H1 (cell line): ENCODE results near the gene ZBTB7B. TPM values are rescaled to one million over a fixed set of nuclear protein-coding genes. Genes with fewer than 3 reads are reported as not detected.

Experiments
- CTCF ChIA-PET: fragments of 300-600 bp; sonication (Branson Sonifier 250); formaldehyde crosslinking; loops from one replicate; lab custom pipeline; 2021; ENCODE audit not compliant: partially characterized antibody; lab: Charles Lee
- POLR2A ChIA-PET: fragments of 300-600 bp; sonication (Branson Sonifier 250); formaldehyde crosslinking; loops from one replicate; lab custom pipeline; 2021; ENCODE audit warnings: inconsistent platforms; ENCODE audit not compliant: partially characterized antibody; lab: Charles Lee
- DNase-seq, 2 experiments: peaks; one replicate each; pipeline versions ENCODE4 v3.0.0 to v3.0.0-alpha.2; 2010 to 2022; ENCODE audit warnings: low spot score in 2 of 2, low read depth in 1 of 2, mixed read lengths in 1 of 2
- FAIRE-seq: peaks from 2 replicates; lab custom pipeline; 2011; peaks lifted over from hg19 to GRCh38; lab: Jason Lieb, UNC
- H2AFZ ChIP-seq: 2 replicates; pipeline ENCODE4 v1.8.1; 2012; ENCODE audit warnings: low read length, inconsistent platforms
- H2AK5ac ChIP-seq: 2 replicates; pipeline ENCODE4 v1.6.1; 2013; ENCODE audit warnings: low read depth, low read length
- H2BK120ac ChIP-seq: replicated peaks from 2 replicates; pipeline ENCODE3; 2013; ENCODE audit warnings: low read depth, low read length, inconsistent platforms
- H2BK12ac ChIP-seq: 2 replicates; pipeline ENCODE4 v1.6.1; 2013; ENCODE audit warnings: low read depth, low read length
- H2BK15ac ChIP-seq: 2 replicates; pipeline ENCODE4 v1.6.1; 2013; ENCODE audit warnings: low read length
- H2BK20ac ChIP-seq: 2 replicates; pipeline ENCODE4 v1.6.1; 2013; ENCODE audit warnings: low read length
- H2BK5ac ChIP-seq: 2 replicates; pipeline ENCODE4 v1.6.1; 2013; ENCODE audit warnings: low read depth, low read length
- H3K14ac ChIP-seq: 2 replicates; pipeline ENCODE4 v1.6.1; 2013; ENCODE audit warnings: inconsistent platforms; ENCODE audit not compliant: insufficient read length
- H3K18ac ChIP-seq: 2 replicates; pipeline ENCODE4 v1.6.1; 2013; ENCODE audit warnings: low read length; ENCODE audit errors: extremely low read depth
- H3K23ac ChIP-seq: 2 replicates; pipeline ENCODE4 v1.6.1; 2013; ENCODE audit warnings: inconsistent platforms; ENCODE audit not compliant: insufficient read length
- H3K23me2 ChIP-seq: 2 replicates; pipeline ENCODE4 v1.6.1; 2013; ENCODE audit warnings: low read depth, low read length
- H3K27ac ChIP-seq: 2 replicates; pipeline ENCODE4 v1.6.1; 2011; ENCODE audit warnings: low read depth, low read length, inconsistent platforms
- H3K27me3 ChIP-seq, 4 experiments: replicated peaks in 1 of 4; 1 replicate in 1 of 4; 2 replicates in 3 of 4; pipeline versions ENCODE4 v1.6.1 to v1.8.1; 2011 to 2013; ENCODE audit warnings: low read length in 3 of 4, mild to moderate bottlenecking in 3 of 4, inconsistent platforms in 2 of 4, mixed read lengths in 2 of 4, moderate library complexity in 1 of 4; ENCODE audit not compliant: control insufficient read depth in 3 of 4, insufficient read depth in 3 of 4; ENCODE audit errors: extremely low read depth in 1 of 4
- H3K36me3 ChIP-seq, 4 experiments: 2 replicates each; pipeline versions ENCODE4 v1.6.1 to v1.8.1; 2011 to 2013; ENCODE audit warnings: mild to moderate bottlenecking in 4 of 4, low read length in 3 of 4, moderate library complexity in 2 of 4, control low read depth in 1 of 4, inconsistent platforms in 1 of 4; ENCODE audit not compliant: insufficient read depth in 4 of 4, control insufficient read depth in 2 of 4
- H3K4ac ChIP-seq: replicated peaks from 2 replicates; pipeline ENCODE3; 2013; ENCODE audit warnings: low read length, low read depth, mixed read lengths, inconsistent platforms; ENCODE audit not compliant: insufficient read length
- H3K4me1 ChIP-seq, 4 experiments: replicated peaks in 1 of 4; 1 replicate in 1 of 4; 2 replicates in 3 of 4; pipeline versions ENCODE4 v1.6.1 to v1.8.1; 2011 to 2013; ENCODE audit warnings: low read length in 3 of 4, inconsistent platforms in 2 of 4, mixed read lengths in 1 of 4; ENCODE audit not compliant: insufficient read depth in 4 of 4, control insufficient read depth in 3 of 4
- H3K4me2 ChIP-seq, 2 experiments: 2 replicates each; pipeline versions ENCODE4 v1.6.1 to v1.8.1; 2011 to 2013; ENCODE audit warnings: low read depth in 2 of 2, low read length in 2 of 2, control low read depth in 1 of 2, inconsistent platforms in 1 of 2, mild to moderate bottlenecking in 1 of 2; ENCODE audit not compliant: insufficient read depth in 1 of 2
- H3K4me3 ChIP-seq, 4 experiments: fragments of 200-600, 300-600 bp in 1 of 4; sonication (generic), shearing (Covaris generic), sonication (Bioruptor Twin) in 1 of 4; 2 replicates each; pipeline versions ENCODE4 v1.5.1 to v1.8.1; 2011 to 2016; ENCODE audit warnings: low read length in 4 of 4, low read depth in 3 of 4, control low read depth in 2 of 4, inconsistent platforms in 2 of 4, mild to moderate bottlenecking in 2 of 4, mixed read lengths in 1 of 4, moderate library complexity in 1 of 4; ENCODE audit not compliant: insufficient read depth in 2 of 4; ENCODE audit errors: extremely low read depth in 1 of 4
- H3K56ac ChIP-seq: replicated peaks from 2 replicates; pipeline ENCODE3; 2013; ENCODE audit warnings: low read depth, mild to moderate bottlenecking, mixed read lengths, low read length, inconsistent platforms; ENCODE audit not compliant: insufficient read length
- H3K79me1 ChIP-seq: 2 replicates; pipeline ENCODE4 v1.6.1; 2013; ENCODE audit warnings: low read depth, low read length, control low read depth
- H3K79me2 ChIP-seq, 2 experiments: 2 replicates each; pipeline versions ENCODE4 v1.6.1 to v1.8.1; 2012 to 2013; ENCODE audit warnings: low read length in 2 of 2, mild to moderate bottlenecking in 2 of 2, inconsistent platforms in 1 of 2; ENCODE audit not compliant: insufficient read depth in 2 of 2, control insufficient read depth in 1 of 2
- H3K9ac ChIP-seq, 4 experiments: replicated peaks in 1 of 4; 1 replicate in 1 of 4; 2 replicates in 3 of 4; pipeline versions ENCODE4 v1.6.1 to v1.8.1; 2011 to 2013; ENCODE audit warnings: low read depth in 3 of 4, low read length in 3 of 4, control low read depth in 2 of 4, mild to moderate bottlenecking in 2 of 4, moderate library complexity in 2 of 4, inconsistent platforms in 1 of 4; ENCODE audit errors: extremely low read depth in 1 of 4
- H3K9me3 ChIP-seq, 2 experiments: 2 replicates each; pipeline versions ENCODE4 v1.6.1 to v1.8.1; 2012 to 2013; ENCODE audit warnings: mild to moderate bottlenecking in 2 of 2, moderate library complexity in 2 of 2, control low read depth in 1 of 2, inconsistent platforms in 1 of 2, low read depth in 1 of 2, low read length in 1 of 2, mixed read lengths in 1 of 2; ENCODE audit not compliant: insufficient read depth in 2 of 2
- H4K20me1 ChIP-seq, 2 experiments: replicated peaks in 1 of 2; 2 replicates each; pipeline versions ENCODE3 to v1.8.1; 2011 to 2013; ENCODE audit warnings: inconsistent platforms in 2 of 2, low read length in 2 of 2, mild to moderate bottlenecking in 1 of 2; ENCODE audit not compliant: insufficient read depth in 2 of 2, control insufficient read depth in 1 of 2
- H4K5ac ChIP-seq: 2 replicates; pipeline ENCODE4 v1.6.1; 2013; ENCODE audit warnings: low read length, low read depth, mixed read lengths, inconsistent platforms; ENCODE audit not compliant: insufficient read length
- H4K8ac ChIP-seq: 2 replicates; pipeline ENCODE4 v1.8.0; 2013; ENCODE audit warnings: mild to moderate bottlenecking, moderate library complexity, low read length, inconsistent platforms; ENCODE audit not compliant: insufficient read depth; ENCODE audit errors: extremely low read depth
- H4K91ac ChIP-seq: replicated peaks from 2 replicates; pipeline ENCODE3; 2013; ENCODE audit warnings: low read length, mixed read lengths, inconsistent platforms; ENCODE audit not compliant: insufficient read length
- ATF3 ChIP-seq: IDR thresholded peaks from 2 replicates; pipeline ENCODE4 v1.6.1; 2011; ENCODE audit warnings: low read depth, mild to moderate bottlenecking, low read length; ENCODE audit not compliant: insufficient read depth
- CEBPB ChIP-seq: IDR thresholded peaks from 2 replicates; pipeline ENCODE4 v1.6.1; 2012; ENCODE audit warnings: low read depth, low read length
- CHD1 ChIP-seq: IDR thresholded peaks from 2 replicates; pipeline ENCODE4 v1.6.1; 2012; ENCODE audit warnings: low read depth, low read length, improper control_type of control experiment
- CTBP2 ChIP-seq: IDR thresholded peaks from 2 replicates; pipeline ENCODE4 v1.7.0; 2011; ENCODE audit warnings: borderline replicate concordance, mild to moderate bottlenecking, moderate library complexity, mixed read lengths, low read length; ENCODE audit not compliant: insufficient read depth, insufficient read length
- HDAC6 ChIP-seq: IDR thresholded peaks from one replicate; pipeline ENCODE4 v1.7.1; 2012; ENCODE audit warnings: low read depth, mild to moderate bottlenecking, inconsistent platforms, low read length, moderate library complexity
- NANOG ChIP-seq: IDR thresholded peaks from 2 replicates; pipeline ENCODE4 v1.6.1; 2011; ENCODE audit warnings: low read length, low read depth, mild to moderate bottlenecking, inconsistent platforms; ENCODE audit not compliant: insufficient read depth, poor library complexity, severe bottlenecking
- TAF7 ChIP-seq: optimal IDR thresholded peaks from 2 replicates; pipeline ENCODE3; 2011; ENCODE audit warnings: low read depth, mild to moderate bottlenecking, inconsistent platforms, low read length, moderate library complexity, borderline replicate concordance
- ZNF274 ChIP-seq: IDR thresholded peaks from 2 replicates; pipeline ENCODE4 v1.7.0; 2012; ENCODE audit warnings: low read length, borderline replicate concordance; ENCODE audit errors: extremely low read depth
- WGBS, 2 experiments: shearing (Covaris generic) in 1 of 2; methylation state at CpG; one replicate each; pipeline versions ENCODE4 v1.1.6 to v1.1.7; 2013 to 2015; ENCODE audit warnings: low lambda C conversion rate in 2 of 2, mixed read lengths in 2 of 2, inconsistent platforms in 1 of 2, low coverage in 1 of 2, missing lambda C conversion rate in 1 of 2; ENCODE audit not compliant: insufficient replicate concordance in 2 of 2, insufficient coverage in 1 of 2, insufficient read length in 1 of 2; ENCODE audit errors: extremely low coverage in 1 of 2, missing lambda C conversion rate in 1 of 2; 5-methylcytosine and 5-hydroxymethylcytosine counted together
- polyA plus RNA-seq, 7 experiments: library from polyadenylated mRNA; depleted of rRNA in 3 of 7; stranded (reverse) in 5 of 7; unstranded in 2 of 7; fragments of >200 nt in 5 of 7; fragments of 200-250 nt in 2 of 7; gene quantifications; 1 replicate in 5 of 7; 2 replicates in 1 of 7; 4 replicates in 1 of 7; pipeline versions ENCODE4 v1.2.1 to v1.2.3, GENCODE V29; 2011 to 2013; ENCODE audit warnings: missing spikeins in 2 of 7, mixed read lengths in 2 of 7
- total RNA-seq: library from RNA; stranded (reverse); fragmentation: NEBNext Ultra II Directional; extraction: Animal tissue kit (Norgen Biotek cat#: 25700); gene quantifications from 2 replicates; pipeline ENCODE4 v1.2.1, GENCODE V29; 2021
- TF ChIP-seq, protein P1 (sequence below), 3 experiments: IDR thresholded peaks; 1 replicate in 2 of 3; 2 replicates in 1 of 3; pipeline versions ENCODE4 v1.5.1 to v1.6.1; 2011; ENCODE audit warnings: low read length in 3 of 3, mild to moderate bottlenecking in 3 of 3, inconsistent platforms in 2 of 3, low read depth in 1 of 3, moderate library complexity in 1 of 3; ENCODE audit not compliant: insufficient read depth in 1 of 3; ENCODE audit errors: control extremely low read depth in 1 of 3

The ZBTB7B gene
- total and polyA plus RNA-seq, 2 of the 8 experiments (the other 6 are each of a cell fraction or from before 2014, with no cell fraction given) = 24.5 to 36.9 TPM

DNA sequence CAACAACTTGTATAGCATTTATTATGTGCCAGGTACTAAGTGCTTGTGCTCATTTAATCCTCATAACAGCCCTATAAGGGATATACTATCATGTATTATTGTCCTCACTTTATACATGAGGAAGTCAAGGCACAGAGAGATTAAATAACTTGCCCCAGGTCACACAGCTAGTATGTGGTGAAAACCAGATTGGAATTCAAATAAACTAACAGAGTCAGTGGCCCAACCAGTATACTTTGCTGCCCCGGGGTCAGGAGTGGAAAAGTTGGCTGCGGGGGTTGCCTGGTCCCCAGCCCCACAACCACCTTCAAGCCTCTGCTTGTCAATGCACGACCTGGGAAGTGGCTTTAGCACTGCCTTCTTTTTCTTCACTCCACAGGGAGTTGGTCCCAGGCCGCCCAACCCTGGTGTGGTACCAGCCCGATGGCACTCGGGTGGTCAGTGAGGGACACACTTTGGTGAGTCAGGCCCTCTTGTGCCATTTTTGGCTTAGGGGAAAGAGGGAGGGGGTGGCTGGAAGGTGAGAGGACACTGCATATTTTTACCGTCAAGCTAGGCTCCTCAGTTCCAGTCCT lies 51.0 kb downstream of the ZBTB7B start:
- 90% methylated on average over 7 of the region's 7 CpGs; no CpG with 5 or more reads in 1 of the 2 experiments for WGBS, 2 experiments
- no peak overlapping the region for H2BK12ac ChIP-seq
- no peak overlapping the region for H3K4me2 ChIP-seq
- no peak overlapping the region for H4K91ac ChIP-seq
- peaks cover 0 to 18% (median 12%) of the 10 kb centered on the region in 4 experiments; a peak in 5 of 7 replicates for H3K27me3 ChIP-seq
- POLR2A ChIA-PET = interaction anchor here (0.9 to 1.4 kb wide), 3 partner anchors 9 to 50 kb away, joined by 3 to 6 read pairs (median 3); partner anchors contain the start of gene EFNA4
- peaks cover 2 to 9% of the 10 kb centered on the region in 2 experiments for H4K20me1 ChIP-seq
- H3K4me3 ChIP-seq = no peak overlapping the region
- H3K9me3 ChIP-seq = no peaks in the 10 kb centered on the region
- H2BK20ac ChIP-seq = no peak overlapping the region
- DNase-seq = no peak
- no peaks in the 10 kb centered on the region for H3K79me2 ChIP-seq
- peaks cover 4 to 22% (median 10%) of the 10 kb centered on the region in 4 experiments; a peak in 6 of 7 replicates for H3K4me1 ChIP-seq
- CTCF ChIA-PET = interaction anchor here (0.9 to 33.9 kb wide), 12 partner anchors 1 to 175 kb away, joined by 3 to 907 read pairs (median 8); partner anchors contain the start of genes ADAM15, EFNA3, EFNA4 and PBXIP1
- no peak overlapping the region for H2BK5ac ChIP-seq
- no peaks in the 10 kb centered on the region for H3K79me1 ChIP-seq
- H3K27ac ChIP-seq = no peak overlapping the region
- no peak overlapping the region for H3K23ac ChIP-seq
- H4K8ac ChIP-seq = no peak overlapping the region
- H2AK5ac ChIP-seq = no peak overlapping the region
- no peak overlapping the region for H3K4ac ChIP-seq
- no peak overlapping the region for H4K5ac ChIP-seq
- H2BK120ac ChIP-seq = no peak overlapping the region
- H3K36me3 ChIP-seq = peaks cover 0 to 3% (median 0%) of the 10 kb centered on the region in 4 experiments; a peak in 2 of 8 replicates
- peaks cover 16% of the 10 kb centered on the region for H3K23me2 ChIP-seq
- no peak for FAIRE-seq
- H3K14ac ChIP-seq = no peak overlapping the region
- H3K56ac ChIP-seq = no peak overlapping the region
- H3K18ac ChIP-seq = no peak overlapping the region
- no peak overlapping the region for H2BK15ac ChIP-seq
- H2AFZ ChIP-seq = no peak overlapping the region
- no peak overlapping the region for H3K9ac ChIP-seq
- no peak for TF ChIP-seq HDAC6
- TF ChIP-seq ATF3 = no peak
- TF ChIP-seq, protein P1, sequence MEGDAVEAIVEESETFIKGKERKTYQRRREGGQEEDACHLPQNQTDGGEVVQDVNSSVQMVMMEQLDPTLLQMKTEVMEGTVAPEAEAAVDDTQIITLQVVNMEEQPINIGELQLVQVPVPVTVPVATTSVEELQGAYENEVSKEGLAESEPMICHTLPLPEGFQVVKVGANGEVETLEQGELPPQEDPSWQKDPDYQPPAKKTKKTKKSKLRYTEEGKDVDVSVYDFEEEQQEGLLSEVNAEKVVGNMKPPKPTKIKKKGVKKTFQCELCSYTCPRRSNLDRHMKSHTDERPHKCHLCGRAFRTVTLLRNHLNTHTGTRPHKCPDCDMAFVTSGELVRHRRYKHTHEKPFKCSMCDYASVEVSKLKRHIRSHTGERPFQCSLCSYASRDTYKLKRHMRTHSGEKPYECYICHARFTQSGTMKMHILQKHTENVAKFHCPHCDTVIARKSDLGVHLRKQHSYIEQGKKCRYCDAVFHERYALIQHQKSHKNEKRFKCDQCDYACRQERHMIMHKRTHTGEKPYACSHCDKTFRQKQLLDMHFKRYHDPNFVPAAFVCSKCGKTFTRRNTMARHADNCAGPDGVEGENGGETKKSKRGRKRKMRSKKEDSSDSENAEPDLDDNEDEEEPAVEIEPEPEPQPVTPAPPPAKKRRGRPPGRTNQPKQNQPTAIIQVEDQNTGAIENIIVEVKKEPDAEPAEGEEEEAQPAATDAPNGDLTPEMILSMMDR (IDR thresholded peaks at IDR 0.05; ENCODE audit: control extremely low read depth in 1 of 3, insufficient read depth in 1 of 3, low read depth in 1 of 3, low read length in 3 of 3) = no peak
- no peak for TF ChIP-seq NANOG
- no peak for TF ChIP-seq TAF7
- TF ChIP-seq CHD1 = no peak
- no peak for TF ChIP-seq ZNF274
- no peak for TF ChIP-seq CTBP2
- TF ChIP-seq CEBPB = no peak
